D721Med (cell line): Measurements from ENCODE around the gene BRD3.
A peak's percentile ranks its signal among the peaks of the same experiment; 100 is the strongest.
"Not testable (repeated sequence)": the region's sequence is repeated elsewhere in the genome, so short reads cannot be mapped to it uniquely, and the experiment has no call there.

ENCODE experiments used
- DNase-seq: peaks from one replicate; pipeline ENCODE4 v3.0.0; 2011; ENCODE audit warnings: low spot score; ENCODE audit not compliant: insufficient read length
- FAIRE-seq: peaks from 2 replicates; lab custom pipeline; 2011; peaks lifted over from hg19 to GRCh38; lab: Jason Lieb, UNC
- CTCF ChIP-seq: IDR thresholded peaks from 2 replicates; pipeline ENCODE4 v1.5.1; 2012; ENCODE audit warnings: mild to moderate bottlenecking, control low read depth; ENCODE audit not compliant: insufficient read depth; ENCODE audit errors: missing control alignments

The BRD3 gene

DNA sequence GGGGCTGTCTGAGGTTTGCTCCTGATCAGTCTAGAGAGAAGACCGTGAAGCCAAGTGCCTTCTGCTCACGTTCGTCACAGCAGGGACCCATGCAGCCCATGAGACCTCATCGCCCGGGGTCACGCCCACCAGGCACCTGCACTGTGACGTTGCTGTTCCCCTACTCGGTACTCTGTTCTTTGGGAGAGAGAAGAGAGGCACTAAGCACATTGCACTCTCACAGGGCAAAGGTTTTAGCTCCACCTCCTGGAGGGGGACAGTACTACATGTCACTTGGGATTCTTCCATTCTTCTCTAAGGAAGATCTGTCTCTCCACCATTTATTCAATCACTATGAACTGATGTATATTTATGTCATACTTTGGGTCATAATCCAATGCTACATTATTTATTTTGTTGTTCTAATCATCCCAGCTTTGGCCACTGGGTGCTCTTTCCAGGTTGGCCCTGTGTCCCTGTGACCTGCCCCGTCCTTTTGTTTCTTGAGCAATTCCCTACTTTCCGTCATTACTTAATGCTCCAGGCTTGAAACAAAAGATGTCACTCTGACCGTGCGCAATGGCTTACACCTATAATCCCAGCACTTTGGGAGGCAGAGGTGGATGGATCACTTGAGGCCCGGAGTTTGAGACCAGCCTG, 31.4 kb upstream of the BRD3 start:
- DNase-seq (peak; percentile 45), FAIRE-seq (no peak)

GRCh38 chr9:134089972-134090371, 22.1 kb upstream of the BRD3 start:
- no peak for TF ChIP-seq CTCF
- FAIRE-seq, result no peak
- DNase-seq, result no peak

More for the DNA sequence above, 31.4 kb upstream of the BRD3 start:
- peak; percentile 60 for TF ChIP-seq CTCF

GRCh38 chr9:134088063-134088725, 20.4 kb upstream of the BRD3 start:
- no peak for TF ChIP-seq CTCF
- FAIRE-seq (no peak), DNase-seq (no peak)

DNA sequence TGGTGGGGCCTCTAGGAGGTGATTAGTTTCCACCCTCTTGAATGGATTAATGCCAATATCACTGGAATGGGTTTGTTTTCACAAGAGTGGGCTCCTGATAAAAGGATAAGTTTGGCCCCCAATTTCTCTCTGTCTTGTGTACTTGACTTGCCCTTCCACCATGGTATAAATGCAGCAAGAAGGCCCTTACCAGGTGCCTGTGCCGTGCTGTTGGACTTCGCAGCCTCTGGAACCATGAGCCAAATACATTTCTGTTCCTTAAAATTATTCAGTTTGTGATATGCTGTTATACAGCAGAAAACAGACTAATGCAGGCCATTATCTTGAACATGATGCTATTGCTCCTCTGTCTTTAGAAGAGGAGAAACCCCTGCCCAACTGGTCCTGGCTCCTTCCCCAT, 17.8 kb upstream of the BRD3 start:
- FAIRE-seq (no peak), DNase-seq (no peak)
- no peak for TF ChIP-seq CTCF

DNA sequence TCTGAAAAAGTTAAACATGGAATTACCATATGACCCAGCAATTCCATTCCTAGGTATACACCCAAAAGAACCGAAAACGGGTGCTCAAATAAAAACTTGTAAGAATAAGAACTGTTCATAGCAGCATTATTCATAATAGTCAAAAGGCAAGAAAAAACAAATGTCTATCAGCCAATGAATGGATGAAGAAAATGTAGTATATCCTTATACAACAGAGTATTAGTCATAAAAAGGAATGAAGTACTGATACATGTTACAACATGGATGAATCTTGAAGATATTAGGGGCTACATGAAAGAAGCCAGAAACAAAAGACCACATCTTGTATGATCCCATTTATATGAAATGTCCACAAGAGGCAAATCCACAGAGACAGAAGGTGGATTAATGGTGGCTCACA, 15.6 kb upstream of the BRD3 start:
- DNase-seq (no peak), FAIRE-seq (no peak)
- TF ChIP-seq CTCF, result no peak

DNA sequence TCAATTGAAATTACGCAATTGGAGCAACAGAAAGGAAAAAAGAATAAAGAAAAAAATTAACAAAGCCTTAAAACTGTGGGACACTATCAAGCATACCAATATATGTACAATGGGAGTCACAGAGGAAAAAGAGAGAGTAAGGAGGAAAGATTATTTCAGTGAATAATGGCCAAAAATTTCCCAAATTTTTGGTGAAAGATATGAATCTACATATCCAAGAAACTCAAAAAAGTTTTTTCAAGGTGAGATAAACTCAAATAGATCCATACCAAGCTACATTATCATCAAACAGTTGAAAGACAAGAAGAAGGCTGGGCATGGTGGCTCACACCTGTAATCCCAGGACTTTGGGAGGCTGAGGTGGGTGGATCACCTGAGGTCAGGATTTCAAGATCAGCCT, 8.8 kb upstream of the BRD3 start:
- no peak for FAIRE-seq
- no peak for TF ChIP-seq CTCF
- no peak for DNase-seq

GRCh38 chr9:134075689-134076088, 7.9 kb upstream of the BRD3 start:
- FAIRE-seq, DNase-seq: not testable (repeated sequence)
